Ishikawa (cell line): ENCODE results near the gene SH3BP4.

Source experiments
- CREB1 ChIP-seq: IDR thresholded peaks from 2 replicates; pipeline ENCODE4 v1.6.1; 2012; ENCODE audit warnings: low read depth
- EP300 ChIP-seq: IDR thresholded peaks from 2 replicates; pipeline ENCODE4 v1.6.1; 2012; ENCODE audit warnings: borderline replicate concordance
- RAD21 ChIP-seq: IDR thresholded peaks from 2 replicates; pipeline ENCODE4 v1.6.1; 2012; ENCODE audit warnings: low read depth
- REST ChIP-seq: IDR thresholded peaks from 2 replicates; pipeline ENCODE4 v1.6.1; 2012; ENCODE audit warnings: low read depth, mild to moderate bottlenecking
- TAF1 ChIP-seq: IDR thresholded peaks from 2 replicates; pipeline ENCODE4 v1.6.1; 2012; ENCODE audit warnings: low read depth, mild to moderate bottlenecking
- TCF12 ChIP-seq: IDR thresholded peaks from 2 replicates; pipeline ENCODE4 v1.6.1; 2012; ENCODE audit warnings: low read depth
- USF1 ChIP-seq: IDR thresholded peaks from 2 replicates; pipeline ENCODE4 v1.6.1; 2012
- ZBTB7A ChIP-seq: IDR thresholded peaks from 2 replicates; pipeline ENCODE4 v1.6.1; 2012; ENCODE audit warnings: low read depth

GRCh38 chr2:235003096-235003775 lies 51.4 kb downstream of the SH3BP4 start:
- no peak for TF ChIP-seq EP300
- TF ChIP-seq RAD21 = no peak
- no peak for TF ChIP-seq USF1
- TF ChIP-seq ZBTB7A = no peak
- TF ChIP-seq TAF1 = no peak
- TF ChIP-seq REST = no peak
- TF ChIP-seq TCF12 = no peak
- TF ChIP-seq CREB1 = no peak
